Erythroblast (primary cell): ENCODE results near the gene IAH1.

Source experiments
- GATA1 ChIP-seq: IDR thresholded peaks from 2 replicates; pipeline ENCODE4 v1.6.1; 2011; ENCODE audit warnings: low read depth, mild to moderate bottlenecking, control low read depth, low read length, moderate library complexity
- POLR2A ChIP-seq: IDR thresholded peaks from 2 replicates; pipeline ENCODE4 v1.6.1; 2011; ENCODE audit warnings: mild to moderate bottlenecking, low read length

DNA sequence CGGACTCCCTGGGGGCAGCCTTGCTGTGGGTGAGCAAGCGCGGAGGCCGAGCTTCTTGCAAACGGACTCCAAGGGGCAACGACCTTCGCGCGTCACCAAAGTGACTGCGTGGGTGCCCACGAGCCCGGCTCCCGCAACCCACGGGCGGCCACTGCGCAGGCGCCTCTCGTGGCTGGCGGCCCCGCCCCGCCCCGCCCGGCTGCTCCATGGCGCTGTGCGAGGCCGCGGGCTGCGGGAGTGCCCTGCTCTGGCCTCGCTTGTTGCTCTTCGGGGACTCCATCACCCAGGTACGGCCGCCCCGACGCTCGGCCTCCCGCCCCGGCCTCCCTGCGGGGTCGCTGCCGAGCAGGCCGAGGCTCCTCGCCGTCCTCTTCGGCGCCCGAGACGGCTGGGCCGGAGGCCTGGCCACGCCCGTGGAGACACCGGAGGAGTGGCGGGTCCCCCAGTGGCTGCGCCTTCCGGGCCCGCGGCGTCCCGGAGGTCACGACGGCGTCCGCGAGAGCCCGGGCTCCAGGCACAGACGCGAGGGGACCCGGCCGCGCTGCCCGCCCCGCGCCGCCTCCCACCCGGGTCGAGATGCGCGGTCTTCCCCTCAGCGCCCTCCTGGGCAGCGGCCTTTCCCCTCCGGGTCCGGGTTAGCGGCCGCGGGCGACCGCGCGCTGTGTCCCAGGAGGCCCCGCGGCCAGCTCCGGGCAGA is at the start of gene IAH1:
- peak; percentile 58 for TF ChIP-seq POLR2A
- TF ChIP-seq GATA1 = no peak
